Heart left ventricle (tissue), 13 donors: Measurements from ENCODE around the gene URM1.

Experiments used
- CTCF ChIP-seq, 12 donors: fragments of 200-600 bp; sonication (generic) in 4 of 12; IDR thresholded peaks; one replicate each; pipeline versions ENCODE4 v1.5.0 to v1.8.0; 2018 to 2022; ENCODE audit warnings: antibody characterized with exemption in 12 of 12, mild to moderate bottlenecking in 5 of 12
- POLR2A ChIP-seq, 2 donors: fragments of 450-650 bp; IDR thresholded peaks; one replicate each; pipeline ENCODE4 v1.6.1; 2017; ENCODE audit warnings: antibody characterized with exemption in 2 of 2, mild to moderate bottlenecking in 2 of 2, moderate library complexity in 2 of 2
- donor health status: ischemic (EF 13 %, LVEDD 7.1; RV severe dilation, severe dysfunction).
- donor health status: DM: no; HTN: yes; CAD: no.
- donor health status: DM: no; HTN: no; CAD: no.
- donor health status: ischemic (EF 25% LVEDD 6.9; RV normal size, moderate dysfunction).
- donor health status: ischemic (EF 25% LVEDD 5.7; RV mildly dilated, moderate dysfunction).
- donor health status: ischemic (EF 35%, LVEDD 5.7; RV mildly dilated, moderate dysfunction).
- donor health status: nonischemic (EF 11% LVEDD 7.7; RV severe dilation, severe dysfunction).
- donor health status: DM: yes; HTN: yes; CAD: no.
- donor health status: PGD.
- donor health status: ischemic (EF 29% LVEDD 5.4; RV normal size, mild dysfunction).
- donor health status: nonischemic (EF 23%, LVEDD 6.1; RV moderate dilation, normal function).

DNA sequence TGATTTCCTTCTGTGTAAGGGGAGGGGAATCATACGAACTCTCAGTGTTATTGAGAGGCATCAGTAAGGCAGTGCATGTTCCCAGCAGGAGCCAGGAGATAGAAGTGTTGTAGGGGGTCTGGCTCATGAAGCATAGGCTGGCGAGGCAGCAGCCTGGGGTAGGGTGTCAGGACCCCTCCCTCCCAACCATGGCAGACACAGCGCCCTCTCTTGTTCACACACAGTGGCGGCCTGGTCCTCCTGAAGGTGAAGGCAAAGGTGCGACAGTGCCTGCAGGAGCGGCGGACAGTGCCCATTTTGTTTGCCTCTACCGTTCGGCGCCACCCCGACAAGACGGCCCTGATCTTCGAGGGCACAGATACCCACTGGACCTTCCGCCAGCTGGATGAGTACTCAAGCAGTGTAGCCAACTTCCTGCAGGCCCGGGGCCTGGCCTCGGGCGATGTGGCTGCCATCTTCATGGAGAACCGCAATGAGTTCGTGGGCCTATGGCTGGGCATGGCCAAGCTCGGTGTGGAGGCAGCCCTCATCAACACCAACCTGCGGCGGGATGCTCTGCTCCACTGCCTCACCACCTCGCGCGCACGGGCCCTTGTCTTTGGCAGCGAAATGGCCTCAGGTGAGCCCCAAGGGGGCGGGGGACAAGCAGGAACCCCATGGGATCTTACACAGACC, 26.1 kb upstream of the URM1 start:
- TF ChIP-seq POLR2A (IDR thresholded peaks at IDR 0.05) (no peak), CTCF (IDR thresholded peaks at IDR 0.05) (no peak)
